KMS-11 (cell line): ENCODE data around the gene ZNRF3.

Experiments
- H2AFZ ChIP-seq: fragments of 200-600 bp; sonication (generic); 2 replicates; pipeline ENCODE4 v1.6.1; 2016; ENCODE audit warnings: antibody characterized with exemption, mixed run types, low read depth
- H3K27ac ChIP-seq: fragments of 200-600 bp; sonication (generic); 2 replicates; pipeline ENCODE4 v1.6.1; 2016; ENCODE audit warnings: mild to moderate bottlenecking, mixed run types
- H3K27me3 ChIP-seq: fragments of 200-600 bp; sonication (generic); 2 replicates; pipeline ENCODE4 v1.6.1; 2017; ENCODE audit warnings: mild to moderate bottlenecking, low read depth, mixed run types, moderate library complexity; ENCODE audit not compliant: insufficient read depth
- H3K36me3 ChIP-seq: fragments of 200-600 bp; sonication (generic); 2 replicates; pipeline ENCODE4 v1.6.1; 2017; ENCODE audit warnings: mild to moderate bottlenecking, mixed run types; ENCODE audit not compliant: insufficient read depth
- H3K4me1 ChIP-seq: fragments of 200-600 bp; sonication (generic); 2 replicates; pipeline ENCODE4 v1.6.1; 2016; ENCODE audit warnings: mild to moderate bottlenecking, low read depth, mixed run types; ENCODE audit not compliant: poor library complexity, severe bottlenecking
- H3K4me2 ChIP-seq: fragments of 200-600 bp; sonication (generic); 2 replicates; pipeline ENCODE4 v1.7.0; 2016; ENCODE audit warnings: mild to moderate bottlenecking, mixed run types
- H3K4me3 ChIP-seq: fragments of 200-600 bp; sonication (generic); IDR thresholded peaks from 2 replicates; pipeline ENCODE4 v1.6.1; 2017; ENCODE audit warnings: low read depth, low read length, mixed read lengths; ENCODE audit not compliant: insufficient read depth
- H3K79me2 ChIP-seq: fragments of 200-600 bp; sonication (generic); 2 replicates; pipeline ENCODE4 v1.6.1; 2016; ENCODE audit warnings: low read depth, mixed run types; ENCODE audit not compliant: insufficient read depth
- H3K9ac ChIP-seq: fragments of 200-600 bp; sonication (generic); 2 replicates; pipeline ENCODE4 v1.6.1; 2016; ENCODE audit warnings: mild to moderate bottlenecking, mixed run types
- H4K20me1 ChIP-seq: fragments of 200-600 bp; sonication (generic); 2 replicates; pipeline ENCODE4 v1.6.1; 2016; ENCODE audit warnings: mild to moderate bottlenecking, mixed run types; ENCODE audit not compliant: insufficient read depth
- TF ChIP-seq, protein P1 (sequence below): fragments of 200-600 bp; sonication (generic); conservative IDR thresholded peaks from 2 replicates; pipeline ENCODE4 v1.6.1; 2017; ENCODE audit warnings: low read depth, mild to moderate bottlenecking, antibody characterized with exemption, low read length, moderate library complexity, mixed read lengths

Gene ZNRF3

DNA sequence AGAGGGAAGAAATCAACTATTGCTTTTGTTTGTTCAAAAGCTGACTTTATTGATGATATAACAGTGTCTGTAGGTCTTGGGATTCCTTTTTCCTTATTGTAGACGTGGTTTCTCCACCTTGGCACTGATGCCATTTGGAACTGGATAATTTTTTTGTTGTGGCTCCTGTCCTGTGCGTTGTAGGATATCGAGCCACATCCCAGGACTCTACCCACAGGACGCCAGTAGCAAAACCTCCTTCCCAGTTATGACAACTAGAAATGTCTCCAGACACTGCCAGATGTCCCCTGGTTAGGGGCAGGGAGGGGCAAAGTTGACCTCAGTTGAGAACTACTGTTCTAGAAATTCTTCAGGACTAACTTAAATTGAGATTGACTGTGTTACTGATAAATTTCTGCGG is 45.8 kb downstream of the ZNRF3 start:
- H4K20me1 ChIP-seq: no peaks in the 10 kb centered on the region

DNA sequence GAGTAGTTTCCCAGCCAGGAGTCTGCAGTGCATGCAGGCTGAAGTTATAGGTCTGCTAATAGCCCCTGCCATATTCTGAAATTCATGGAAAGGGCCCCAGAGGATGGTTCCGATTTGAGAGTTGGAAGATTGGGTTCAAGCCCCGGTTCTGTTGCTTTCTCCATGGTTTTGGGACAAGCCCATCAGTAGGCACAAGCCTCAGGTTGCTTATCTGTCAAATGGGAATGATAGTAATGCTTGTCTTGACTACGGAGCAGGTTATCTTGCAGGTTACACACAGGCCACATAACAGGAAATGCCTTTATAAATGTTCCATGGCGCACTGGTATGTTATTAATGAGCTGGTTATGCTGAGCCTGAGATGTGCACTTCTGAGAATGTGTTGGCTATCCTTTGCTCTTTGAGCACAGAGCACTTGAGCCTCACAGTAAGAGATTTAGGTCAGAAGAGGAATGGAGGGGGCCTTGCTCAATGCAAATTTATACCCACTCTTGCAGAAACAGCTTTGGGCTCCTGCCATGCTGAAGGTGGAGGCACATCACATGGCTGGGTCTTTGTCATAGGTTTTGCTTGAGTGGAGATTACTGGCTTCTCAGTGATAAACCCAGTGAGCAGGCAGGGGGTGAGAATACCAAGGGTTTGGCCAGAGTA is 47.1 kb downstream of the ZNRF3 start:
- Histone ChIP-seq H3K27ac (no peak overlapping the region), H3K27me3 (no peaks in the 10 kb centered on the region)

More for the DNA sequence above, 45.8 kb downstream of the ZNRF3 start:
- Histone ChIP-seq H3K27me3 (no peaks in the 10 kb centered on the region), H3K4me1 (no peaks in the 10 kb centered on the region), H3K9ac (no peak overlapping the region), H3K4me3 (no peak overlapping the region), H3K4me2 (no peak overlapping the region), H3K36me3 (no peaks in the 10 kb centered on the region), H3K27ac (no peak overlapping the region), H3K79me2 (peaks cover 2% of the 10 kb centered on the region; the same call in 1 of the 2 replicates), H2AFZ (no peak overlapping the region)
- TF ChIP-seq, protein P1, sequence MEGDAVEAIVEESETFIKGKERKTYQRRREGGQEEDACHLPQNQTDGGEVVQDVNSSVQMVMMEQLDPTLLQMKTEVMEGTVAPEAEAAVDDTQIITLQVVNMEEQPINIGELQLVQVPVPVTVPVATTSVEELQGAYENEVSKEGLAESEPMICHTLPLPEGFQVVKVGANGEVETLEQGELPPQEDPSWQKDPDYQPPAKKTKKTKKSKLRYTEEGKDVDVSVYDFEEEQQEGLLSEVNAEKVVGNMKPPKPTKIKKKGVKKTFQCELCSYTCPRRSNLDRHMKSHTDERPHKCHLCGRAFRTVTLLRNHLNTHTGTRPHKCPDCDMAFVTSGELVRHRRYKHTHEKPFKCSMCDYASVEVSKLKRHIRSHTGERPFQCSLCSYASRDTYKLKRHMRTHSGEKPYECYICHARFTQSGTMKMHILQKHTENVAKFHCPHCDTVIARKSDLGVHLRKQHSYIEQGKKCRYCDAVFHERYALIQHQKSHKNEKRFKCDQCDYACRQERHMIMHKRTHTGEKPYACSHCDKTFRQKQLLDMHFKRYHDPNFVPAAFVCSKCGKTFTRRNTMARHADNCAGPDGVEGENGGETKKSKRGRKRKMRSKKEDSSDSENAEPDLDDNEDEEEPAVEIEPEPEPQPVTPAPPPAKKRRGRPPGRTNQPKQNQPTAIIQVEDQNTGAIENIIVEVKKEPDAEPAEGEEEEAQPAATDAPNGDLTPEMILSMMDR: no peak

DNA sequence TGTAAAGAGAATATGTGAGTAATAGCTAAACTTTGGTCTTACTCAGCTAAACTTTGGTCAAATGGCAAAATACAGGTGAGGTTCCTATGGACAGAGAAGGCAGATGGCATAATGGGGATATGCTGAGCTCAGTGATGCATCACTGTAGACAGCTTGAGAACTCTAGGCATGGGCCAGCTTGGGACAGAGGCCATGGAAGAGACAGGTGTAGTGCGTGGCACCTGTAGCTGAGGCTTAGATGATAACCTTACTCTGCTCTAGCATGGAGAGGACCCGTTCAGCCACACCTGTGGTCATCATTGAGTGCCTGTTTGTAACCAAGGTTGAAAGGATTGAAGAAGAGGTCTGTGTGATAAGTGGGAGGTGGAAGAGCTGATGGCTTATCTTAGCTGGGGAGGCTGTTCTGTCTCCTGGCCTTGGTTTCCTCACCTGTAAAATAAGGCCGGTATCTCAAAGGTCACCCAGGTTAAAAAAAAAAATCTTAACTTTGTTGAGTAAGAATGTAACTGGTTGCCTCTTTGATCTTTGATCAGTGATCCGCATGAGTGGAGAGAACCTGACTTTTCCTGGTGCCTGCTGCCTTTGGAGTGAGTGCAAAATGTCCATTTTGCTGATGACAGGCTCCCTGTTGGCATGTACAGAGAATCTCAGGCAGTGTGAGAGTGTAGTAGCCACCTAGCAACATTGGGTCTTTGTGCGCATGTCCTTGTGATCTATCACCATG is 48.6 kb downstream of the ZNRF3 start:
- Histone ChIP-seq H3K4me3 (no peak overlapping the region), H3K9ac (no peak overlapping the region), H3K36me3 (no peaks in the 10 kb centered on the region), H3K27me3 (no peaks in the 10 kb centered on the region), H2AFZ (no peak overlapping the region), H3K4me1 (no peaks in the 10 kb centered on the region), H3K4me2 (no peak overlapping the region), H4K20me1 (no peaks in the 10 kb centered on the region), H3K79me2 (no peaks in the 10 kb centered on the region), H3K27ac (no peak overlapping the region)
- TF ChIP-seq, protein P1: no peak

More for the DNA sequence above, 47.1 kb downstream of the ZNRF3 start:
- Histone ChIP-seq H4K20me1 (no peaks in the 10 kb centered on the region), H3K9ac (no peak overlapping the region), H3K36me3 (no peaks in the 10 kb centered on the region), H3K79me2 (no peaks in the 10 kb centered on the region), H3K4me2 (no peak overlapping the region), H3K4me3 (no peak overlapping the region), H3K4me1 (no peaks in the 10 kb centered on the region), H2AFZ (no peak overlapping the region)
- TF ChIP-seq, protein P1: no peak

DNA sequence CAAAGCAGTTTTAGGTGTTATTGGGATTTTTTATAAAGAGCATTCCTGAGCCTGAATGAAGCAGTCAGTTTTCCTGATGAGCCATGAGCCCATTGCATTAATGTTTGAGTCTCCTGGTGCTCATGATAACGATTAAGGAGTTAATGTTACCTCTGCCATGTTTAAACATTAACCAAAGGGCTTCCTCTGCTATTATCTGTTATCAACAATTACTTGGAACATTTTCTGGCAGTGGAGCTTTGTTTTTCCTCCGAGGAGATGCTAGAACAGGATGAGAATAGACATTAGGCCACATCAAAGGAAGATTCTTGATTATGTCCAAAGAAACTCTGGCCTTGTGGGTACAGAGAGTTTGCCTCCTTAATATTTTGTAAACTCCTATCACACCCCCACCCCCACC is 49.9 kb downstream of the ZNRF3 start:
- Histone ChIP-seq H3K36me3 (no peaks in the 10 kb centered on the region), H3K4me2 (no peak overlapping the region), H3K9ac (no peak overlapping the region), H2AFZ (no peak overlapping the region), H3K27ac (no peak overlapping the region), H3K4me3 (no peak overlapping the region), H3K4me1 (no peaks in the 10 kb centered on the region), H4K20me1 (no peaks in the 10 kb centered on the region), H3K79me2 (no peaks in the 10 kb centered on the region), H3K27me3 (no peaks in the 10 kb centered on the region)
- TF ChIP-seq, protein P1: no peak
